Loucy (cell line): ENCODE measurements around the gene ENTPD8.

Experiments used
- EZH2phosphoT487 ChIP-seq: fragments of 200-600 bp; IDR thresholded peaks from 2 replicates; pipeline ENCODE4 v1.6.1; 2018; ENCODE audit warnings: antibody characterized with exemption, mild to moderate bottlenecking, moderate library complexity, borderline replicate concordance
- TF ChIP-seq, protein P1 (sequence below): fragments of 200-600 bp; sonication (generic); conservative IDR thresholded peaks from 2 replicates; pipeline ENCODE4 v1.5.1; 2014; ENCODE audit warnings: mild to moderate bottlenecking, antibody characterized with exemption, low read length

DNA sequence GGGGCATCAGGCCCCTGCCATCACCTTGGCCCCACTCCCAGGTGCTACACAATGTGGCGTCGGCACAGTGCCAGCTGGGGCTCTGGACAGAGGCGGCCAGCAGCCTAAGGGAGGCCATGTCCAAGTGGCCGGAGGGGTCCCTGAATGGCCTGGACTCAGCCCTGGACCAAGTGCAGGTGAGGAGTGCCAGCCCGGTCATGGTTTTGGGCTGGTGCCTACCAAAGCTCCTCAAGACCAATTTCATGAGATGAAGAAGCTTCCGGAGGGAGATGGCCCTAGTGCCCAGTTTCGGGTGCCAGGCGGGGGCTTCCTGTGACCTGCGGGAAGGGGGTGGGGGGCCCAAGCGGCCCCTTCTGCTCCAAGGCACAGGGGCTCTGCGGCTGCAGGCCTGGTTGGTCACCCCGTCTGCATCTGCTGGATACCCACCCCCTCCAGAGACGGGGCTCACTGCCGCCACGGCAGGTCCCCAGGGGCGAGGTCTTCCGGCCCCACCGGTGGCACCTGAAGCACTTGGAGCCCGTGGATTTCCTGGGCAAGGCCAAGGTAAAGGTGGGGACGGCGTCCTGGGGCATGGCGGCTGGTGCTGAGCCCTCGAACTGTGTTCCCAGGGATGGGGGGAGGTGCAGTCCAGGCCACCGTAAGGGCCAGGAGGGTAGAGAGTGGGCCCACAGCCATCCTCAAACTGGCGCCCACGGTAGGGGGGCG is 12.2 kb downstream of the ENTPD8 start:
- TF ChIP-seq, protein P1, sequence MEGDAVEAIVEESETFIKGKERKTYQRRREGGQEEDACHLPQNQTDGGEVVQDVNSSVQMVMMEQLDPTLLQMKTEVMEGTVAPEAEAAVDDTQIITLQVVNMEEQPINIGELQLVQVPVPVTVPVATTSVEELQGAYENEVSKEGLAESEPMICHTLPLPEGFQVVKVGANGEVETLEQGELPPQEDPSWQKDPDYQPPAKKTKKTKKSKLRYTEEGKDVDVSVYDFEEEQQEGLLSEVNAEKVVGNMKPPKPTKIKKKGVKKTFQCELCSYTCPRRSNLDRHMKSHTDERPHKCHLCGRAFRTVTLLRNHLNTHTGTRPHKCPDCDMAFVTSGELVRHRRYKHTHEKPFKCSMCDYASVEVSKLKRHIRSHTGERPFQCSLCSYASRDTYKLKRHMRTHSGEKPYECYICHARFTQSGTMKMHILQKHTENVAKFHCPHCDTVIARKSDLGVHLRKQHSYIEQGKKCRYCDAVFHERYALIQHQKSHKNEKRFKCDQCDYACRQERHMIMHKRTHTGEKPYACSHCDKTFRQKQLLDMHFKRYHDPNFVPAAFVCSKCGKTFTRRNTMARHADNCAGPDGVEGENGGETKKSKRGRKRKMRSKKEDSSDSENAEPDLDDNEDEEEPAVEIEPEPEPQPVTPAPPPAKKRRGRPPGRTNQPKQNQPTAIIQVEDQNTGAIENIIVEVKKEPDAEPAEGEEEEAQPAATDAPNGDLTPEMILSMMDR = no peak
- no peak for TF ChIP-seq EZH2phosphoT487
